Endothelial cell (in vitro differentiated cells): ENCODE measurements around the gene APBB1. TPM values are rescaled to one million over a fixed set of nuclear protein-coding genes. Genes with fewer than 3 reads are reported as not detected.

ENCODE experiments used
- DNase-seq: peaks from one replicate; pipeline ENCODE4 v3.0.0; 2021; ENCODE audit warnings: low spot score
- H3K27ac Mint-ChIP-seq: one replicate; pipeline ENCODE4 v1.8.0; 2021; ENCODE audit warnings: mixed read lengths, inconsistent platforms; ENCODE audit not compliant: unreplicated experiment
- H3K27me3 Mint-ChIP-seq: one replicate; pipeline ENCODE4 v1.8.0; 2021; ENCODE audit warnings: mild to moderate bottlenecking, moderate library complexity, mixed read lengths, inconsistent platforms; ENCODE audit not compliant: unreplicated experiment
- H3K36me3 Mint-ChIP-seq: one replicate; pipeline ENCODE4 v1.8.0; 2021; ENCODE audit warnings: mild to moderate bottlenecking, low read depth, mixed read lengths, inconsistent platforms; ENCODE audit not compliant: unreplicated experiment
- H3K4me1 Mint-ChIP-seq: one replicate; pipeline ENCODE4 v1.8.0; 2021; ENCODE audit warnings: mild to moderate bottlenecking, mixed read lengths, inconsistent platforms; ENCODE audit not compliant: unreplicated experiment
- H3K4me3 Mint-ChIP-seq: one replicate; pipeline ENCODE4 v1.8.0; 2021; ENCODE audit warnings: mild to moderate bottlenecking, mixed read lengths, inconsistent platforms; ENCODE audit not compliant: unreplicated experiment
- H3K9me3 Mint-ChIP-seq: one replicate; pipeline ENCODE4 v1.8.0; 2021; ENCODE audit warnings: mixed read lengths, inconsistent platforms; ENCODE audit not compliant: unreplicated experiment
- CTCF ChIP-seq: fragments of 200-600 bp; sonication (generic); IDR thresholded peaks from one replicate; pipeline ENCODE4 v1.5.0; 2021; ENCODE audit warnings: antibody characterized with exemption; ENCODE audit not compliant: unreplicated experiment
- total RNA-seq: library from RNA; stranded (reverse); fragmentation: NEBNext Ultra II Directional; extraction: Animal tissue kit (Norgen Biotek cat#: 25700); gene quantifications from one replicate; pipeline ENCODE4 v1.2.1, GENCODE V29; 2021; ENCODE audit not compliant: unreplicated experiment

Gene APBB1
- total RNA-seq, 1 donor from 2014 or later = 43.6 TPM

- no peak for TF ChIP-seq CTCF
- H3K27me3 Mint-ChIP-seq = peaks cover 3% of the 10 kb centered on the region
- H3K27ac Mint-ChIP-seq = no peak overlapping the region
- peaks cover 15% of the 10 kb centered on the region for H3K4me1 Mint-ChIP-seq
- no peaks in the 10 kb centered on the region for H3K9me3 Mint-ChIP-seq
- H3K4me3 Mint-ChIP-seq = no peak overlapping the region
- no peaks in the 10 kb centered on the region for H3K36me3 Mint-ChIP-seq
- no peak for DNase-seq
Observed at GRCh38 chr11:6354651-6355485, 64.0 kb downstream of the APBB1 start.

DNA sequence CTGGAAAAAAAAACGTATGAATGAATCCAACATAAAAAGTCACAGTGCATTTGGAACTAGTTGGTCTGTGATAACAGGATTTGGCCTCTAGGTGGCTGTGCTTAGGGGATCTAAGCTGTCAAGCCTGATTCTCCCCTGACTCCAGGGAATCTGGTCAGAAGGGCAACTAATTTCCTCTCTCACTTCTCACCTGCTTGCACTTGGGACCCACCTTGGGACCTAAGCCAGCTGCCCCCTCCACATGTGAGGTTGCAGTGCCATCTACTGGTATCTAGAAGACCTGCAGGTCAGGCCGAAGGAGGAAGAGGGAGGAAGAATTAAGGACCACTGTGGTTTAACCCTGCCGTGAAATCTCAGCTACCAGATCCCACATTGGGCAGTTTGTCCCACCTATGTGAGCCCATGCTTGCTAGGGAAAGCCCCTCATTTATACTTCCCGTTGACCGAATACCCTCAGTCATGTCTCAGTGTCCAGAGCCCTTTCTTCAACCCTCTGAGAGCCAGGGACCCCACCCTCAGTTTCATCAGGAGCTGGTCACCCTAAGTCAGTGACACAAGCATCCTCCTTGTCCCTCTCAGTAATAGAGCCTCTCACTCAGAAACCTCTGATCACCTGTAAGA, 65.4 kb downstream of the APBB1 start:
- Mint-ChIP-seq H3K4me1 (peaks cover 15% of the 10 kb centered on the region), H3K36me3 (no peaks in the 10 kb centered on the region), H3K27me3 (peaks cover 2% of the 10 kb centered on the region), H3K4me3 (no peak overlapping the region), H3K27ac (no peak overlapping the region), H3K9me3 (no peaks in the 10 kb centered on the region)
- peak; percentile 95 for TF ChIP-seq CTCF
- peak; percentile 70 for DNase-seq

DNA sequence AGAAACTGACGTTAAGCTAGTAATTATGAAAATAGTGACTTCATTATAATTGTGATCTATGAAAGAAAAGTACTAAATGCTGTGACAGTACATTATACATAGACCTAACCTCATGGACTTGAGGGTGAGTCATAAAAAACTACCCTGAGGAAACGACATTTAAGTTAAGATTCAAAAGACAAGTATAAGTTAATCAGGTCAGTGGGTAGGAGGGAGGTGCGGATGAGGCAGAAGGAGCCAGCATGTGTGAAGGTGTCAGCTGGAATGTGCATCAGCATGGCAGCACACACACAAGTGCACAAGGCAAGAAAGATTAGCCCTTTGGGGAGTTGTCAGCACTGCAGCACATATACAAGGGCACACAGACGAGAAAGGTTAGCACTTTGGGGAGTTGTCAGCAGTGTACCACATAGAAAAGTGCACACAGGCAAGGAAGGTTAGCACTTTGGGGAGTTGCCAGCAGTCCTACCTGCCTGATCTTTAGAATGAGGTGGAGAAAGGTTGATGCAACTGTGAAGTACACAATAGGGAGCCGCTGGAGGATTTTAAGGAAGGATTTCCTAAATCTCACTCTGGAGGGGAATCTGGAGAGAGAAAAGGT, 67.0 kb downstream of the APBB1 start:
- no peak for DNase-seq
- Mint-ChIP-seq H3K4me3 (no peak overlapping the region), H3K9me3 (no peaks in the 10 kb centered on the region), H3K27me3 (peaks cover 2% of the 10 kb centered on the region), H3K4me1 (peaks cover 15% of the 10 kb centered on the region), H3K36me3 (peaks cover 3% of the 10 kb centered on the region), H3K27ac (no peak overlapping the region)
- no peak for TF ChIP-seq CTCF

DNA sequence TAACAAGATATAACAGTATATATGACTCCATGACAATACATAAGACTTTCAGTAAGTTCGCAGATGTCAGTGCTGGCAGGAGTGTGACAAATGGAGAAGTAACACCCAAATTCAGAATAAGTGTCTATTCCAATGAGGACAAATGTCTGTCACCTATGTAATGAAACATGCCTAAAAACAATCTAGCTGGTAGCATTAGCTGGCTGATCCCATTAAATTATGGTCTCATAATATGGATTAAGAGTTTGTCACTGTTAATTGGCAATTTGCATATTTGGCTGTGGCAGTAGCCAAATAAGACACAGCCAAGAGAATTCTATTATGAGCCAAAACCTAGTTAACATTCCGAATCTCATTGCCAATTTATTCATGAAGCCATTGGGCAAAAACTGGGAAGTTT, 68.4 kb downstream of the APBB1 start:
- Mint-ChIP-seq H3K4me3 (no peak overlapping the region), H3K4me1 (peaks cover 15% of the 10 kb centered on the region), H3K36me3 (peaks cover 3% of the 10 kb centered on the region), H3K9me3 (no peaks in the 10 kb centered on the region), H3K27ac (no peak overlapping the region), H3K27me3 (peaks cover 2% of the 10 kb centered on the region)
- TF ChIP-seq CTCF = no peak
- DNase-seq = no peak

DNA sequence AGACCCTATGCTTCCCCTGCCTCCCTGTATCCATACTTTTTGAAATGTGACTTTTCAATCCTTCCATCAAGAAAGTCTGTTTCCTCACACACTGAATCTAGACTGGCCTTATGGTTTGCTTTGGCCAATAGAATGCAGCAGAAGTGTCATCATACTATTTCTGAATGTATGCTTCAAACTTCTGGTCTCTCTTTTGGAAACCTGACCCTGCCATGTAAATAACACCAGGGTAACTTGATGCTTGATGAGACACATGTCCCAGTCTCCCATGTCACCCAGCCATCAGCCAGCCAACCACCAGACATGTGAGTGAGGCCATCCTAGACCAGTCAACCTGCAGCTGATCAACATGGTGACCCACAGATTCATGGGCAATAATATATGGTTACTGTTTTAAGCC, 68.9 kb downstream of the APBB1 start:
- TF ChIP-seq CTCF = no peak
- Mint-ChIP-seq H3K27me3 (peaks cover 2% of the 10 kb centered on the region), H3K36me3 (peaks cover 3% of the 10 kb centered on the region), H3K9me3 (no peaks in the 10 kb centered on the region), H3K4me3 (no peak overlapping the region), H3K4me1 (peaks cover 12% of the 10 kb centered on the region), H3K27ac (no peak overlapping the region)
- no peak for DNase-seq
